ENCODE results near the gene ANKRD53.

ANKRD53 gene

DNA sequence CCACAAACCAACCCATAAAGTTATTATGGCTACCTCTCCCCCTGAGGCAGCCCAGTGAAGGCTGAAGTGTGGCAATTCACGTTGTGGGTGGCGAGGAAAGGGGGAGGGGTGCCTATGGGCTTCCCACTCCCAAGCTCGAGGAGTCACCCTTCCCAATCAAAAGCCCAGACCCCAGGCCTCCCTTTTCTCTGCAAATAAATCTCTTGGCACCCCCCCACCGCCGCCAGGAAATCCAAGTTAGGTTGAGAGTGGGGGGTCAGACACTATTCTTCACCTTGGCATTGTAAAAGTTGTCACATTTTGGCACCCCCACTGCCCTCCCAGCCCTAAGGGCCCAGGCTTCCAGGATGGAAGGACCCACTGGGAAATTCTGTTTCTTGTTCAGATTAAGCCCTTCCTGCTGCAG is 6.9 kb downstream of the ANKRD53 start:
- in situ Hi-C loops (cut with MboI; ENCODE audit: low sequenced_read_pairs, unreplicated experiment) = no loop called here
- no peak for TF ChIP-seq CTCF (IDR thresholded peaks at IDR 0.05; ENCODE audit: borderline replicate concordance, control extremely low read depth, extremely low read depth, insufficient read depth, missing control alignments)
- no peak for DNase-seq (ENCODE audit: low spot score)

GRCh38 chr2:70985956-70986355 is 7.5 kb downstream of the ANKRD53 start:
- no peak for DNase-seq (ENCODE audit: low spot score)
- in situ Hi-C loops (cut with MboI; ENCODE audit: low sequenced_read_pairs, unreplicated experiment) = no loop called here
- no peak for TF ChIP-seq CTCF (IDR thresholded peaks at IDR 0.05; ENCODE audit: borderline replicate concordance, control extremely low read depth, extremely low read depth, insufficient read depth, missing control alignments)

DNA sequence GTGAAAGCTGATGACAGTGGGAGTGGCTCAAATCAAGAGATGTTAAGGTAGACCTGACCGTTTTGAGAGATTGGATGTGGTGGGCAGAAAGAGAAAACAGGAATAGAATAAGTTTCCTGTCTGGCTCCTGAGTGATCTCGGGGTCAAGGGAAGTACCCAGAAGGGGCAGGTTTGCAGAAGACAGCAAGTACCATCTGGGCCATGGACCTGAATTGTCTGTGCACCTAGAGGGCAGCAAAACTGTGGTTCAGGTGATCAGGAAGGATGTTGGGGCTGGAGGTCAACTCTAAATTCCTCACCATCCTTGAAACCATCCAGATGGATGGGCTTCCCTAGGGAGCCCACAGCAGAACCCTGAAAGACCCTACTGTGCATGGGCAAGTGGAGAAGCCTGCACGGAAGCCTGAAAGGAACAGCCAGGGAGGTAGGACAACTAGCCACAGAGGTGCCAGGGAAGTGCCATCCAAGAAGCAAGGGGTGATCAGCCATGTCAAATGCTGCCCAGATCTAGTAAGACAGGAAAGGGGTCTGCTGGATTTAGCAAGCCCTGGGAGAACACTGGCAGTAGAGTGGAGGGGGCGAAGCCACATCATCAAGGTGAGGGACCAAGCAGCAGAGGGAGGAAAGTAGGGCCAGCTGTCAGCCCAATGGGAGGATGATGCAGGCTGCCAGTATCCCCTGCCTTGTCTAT is 8.2 kb downstream of the ANKRD53 start:
- in situ Hi-C loops (cut with MboI; ENCODE audit: low sequenced_read_pairs, unreplicated experiment) = no loop called here
- no peak for TF ChIP-seq CTCF (IDR thresholded peaks at IDR 0.05; ENCODE audit: borderline replicate concordance, control extremely low read depth, extremely low read depth, insufficient read depth, missing control alignments)
- no peak for DNase-seq (ENCODE audit: low spot score)

- in situ Hi-C loops (cut with MboI; ENCODE audit: low sequenced_read_pairs, unreplicated experiment) = no loop called here
- TF ChIP-seq CTCF (IDR thresholded peaks at IDR 0.05; ENCODE audit: borderline replicate concordance, control extremely low read depth, extremely low read depth, insufficient read depth, missing control alignments) = no peak
- DNase-seq (ENCODE audit: low spot score) = peak; percentile 3
These were observed 9.0 kb downstream of the ANKRD53 start for GRCh38 chr2:70987386-70987785.

GRCh38 chr2:70988151-70988550 is 9.7 kb downstream of the ANKRD53 start:
- in situ Hi-C loops (cut with MboI; ENCODE audit: low sequenced_read_pairs, unreplicated experiment) = no loop called here
- TF ChIP-seq CTCF (IDR thresholded peaks at IDR 0.05; ENCODE audit: borderline replicate concordance, control extremely low read depth, extremely low read depth, insufficient read depth, missing control alignments) = no peak
- no peak for DNase-seq (ENCODE audit: low spot score)

DNA sequence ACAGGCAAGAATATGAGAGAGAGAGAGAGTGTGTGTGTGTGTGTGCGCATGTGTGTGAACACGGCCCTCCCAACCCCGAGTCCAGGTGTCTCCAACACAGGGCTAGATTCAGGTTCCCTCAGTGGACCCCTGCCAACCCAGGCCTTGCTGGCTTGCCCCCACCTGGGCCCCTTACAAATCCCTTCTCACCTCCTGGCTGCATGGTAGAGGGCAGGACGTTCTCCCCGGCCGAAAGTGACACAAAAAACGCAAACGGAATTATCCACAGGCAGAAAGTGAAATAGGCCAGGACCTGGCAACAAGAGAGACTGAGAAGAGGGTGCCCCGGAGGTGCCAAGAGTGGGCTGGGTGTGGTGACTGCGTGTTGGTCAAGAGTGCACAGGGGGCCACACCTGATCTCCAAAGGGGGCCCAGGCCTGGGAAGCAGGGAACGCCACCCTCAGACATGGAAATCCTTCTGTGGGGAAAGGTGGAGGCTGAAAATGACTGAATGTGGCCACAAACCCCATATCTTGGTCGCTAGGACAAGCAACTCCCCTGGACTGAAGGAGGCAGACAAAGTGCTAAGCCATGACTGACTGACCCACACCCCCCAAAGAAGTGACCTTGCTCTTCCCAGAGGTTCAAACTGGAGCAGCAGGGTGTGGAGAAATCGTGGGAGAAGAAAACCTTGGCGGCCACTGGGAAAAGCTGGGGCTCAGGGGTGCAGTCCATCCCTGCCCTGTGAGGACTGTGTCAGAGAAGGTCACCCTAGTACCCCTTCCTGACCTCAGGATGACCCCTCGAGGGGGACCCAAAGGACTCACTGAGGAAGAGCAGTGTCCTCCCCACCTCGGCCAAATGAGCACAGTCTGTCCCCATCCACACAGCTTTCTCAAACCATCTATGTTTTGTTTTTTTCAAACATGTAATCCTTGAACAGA is 10.6 kb downstream of the ANKRD53 start:
- in situ Hi-C loops (cut with MboI; ENCODE audit: low sequenced_read_pairs, unreplicated experiment) = no loop called here
- no peak for TF ChIP-seq CTCF (IDR thresholded peaks at IDR 0.05; ENCODE audit: borderline replicate concordance, control extremely low read depth, extremely low read depth, insufficient read depth, missing control alignments)
- no peak for DNase-seq (ENCODE audit: low spot score)

Data from GM13976 (cell line).